Measurements from ENCODE around the gene MYH7B.

Gene MYH7B

GRCh38 chr20:34977365-34978091 lies 21.9 kb downstream of the MYH7B start:
- DNase-seq, result no peak

- no peak for DNase-seq
Measured at GRCh38 chr20:34978092-34978744, 22.6 kb downstream of the MYH7B start.

- no peak for DNase-seq
Measured at GRCh38 chr20:34979366-34980153, 23.9 kb downstream of the MYH7B start.

- DNase-seq, result no peak
Measured at GRCh38 chr20:34980543-34981233, 25.0 kb downstream of the MYH7B start.

- no peak for DNase-seq
Measured at GRCh38 chr20:34982270-34983088, 26.8 kb downstream of the MYH7B start.

- no peak for DNase-seq
Measured at GRCh38 chr20:34983089-34983820, 27.6 kb downstream of the MYH7B start.

- no peak for DNase-seq
Measured at GRCh38 chr20:34983995-34984735, 28.5 kb downstream of the MYH7B start.

- no peak for DNase-seq
Measured at GRCh38 chr20:34984756-34985261, 29.1 kb downstream of the MYH7B start.

- no peak for DNase-seq
Measured at GRCh38 chr20:34985461-34986310, 30.0 kb downstream of the MYH7B start.

- no peak for DNase-seq
Measured at GRCh38 chr20:34986311-34987287, 30.9 kb downstream of the MYH7B start.

GRCh38 chr20:34987288-34988190 lies 31.9 kb downstream of the MYH7B start:
- DNase-seq, result peak in 1 of 4 experiments; percentile 2

- DNase-seq, result no peak
Measured at GRCh38 chr20:34988191-34988540, 32.5 kb downstream of the MYH7B start.

GRCh38 chr20:34989118-34989517 lies 33.5 kb downstream of the MYH7B start:
- no peak for DNase-seq

- no peak for DNase-seq
Measured at GRCh38 chr20:34989670-34990069, 34.0 kb downstream of the MYH7B start.

GRCh38 chr20:34990231-34990630 lies 34.6 kb downstream of the MYH7B start:
- DNase-seq, result no peak

GRCh38 chr20:34990661-34991214 lies 35.1 kb downstream of the MYH7B start:
- DNase-seq, result no peak
